Fibroblast of skin of right biceps (primary cell): ENCODE data around the gene MYOT.
A peak's percentile ranks its signal among the peaks of the same experiment; 100 is the strongest.

Experiments used
- DNase-seq: peaks from one replicate; pipeline ENCODE4 v3.0.0-alpha.2; 2013

The MYOT gene

DNA sequence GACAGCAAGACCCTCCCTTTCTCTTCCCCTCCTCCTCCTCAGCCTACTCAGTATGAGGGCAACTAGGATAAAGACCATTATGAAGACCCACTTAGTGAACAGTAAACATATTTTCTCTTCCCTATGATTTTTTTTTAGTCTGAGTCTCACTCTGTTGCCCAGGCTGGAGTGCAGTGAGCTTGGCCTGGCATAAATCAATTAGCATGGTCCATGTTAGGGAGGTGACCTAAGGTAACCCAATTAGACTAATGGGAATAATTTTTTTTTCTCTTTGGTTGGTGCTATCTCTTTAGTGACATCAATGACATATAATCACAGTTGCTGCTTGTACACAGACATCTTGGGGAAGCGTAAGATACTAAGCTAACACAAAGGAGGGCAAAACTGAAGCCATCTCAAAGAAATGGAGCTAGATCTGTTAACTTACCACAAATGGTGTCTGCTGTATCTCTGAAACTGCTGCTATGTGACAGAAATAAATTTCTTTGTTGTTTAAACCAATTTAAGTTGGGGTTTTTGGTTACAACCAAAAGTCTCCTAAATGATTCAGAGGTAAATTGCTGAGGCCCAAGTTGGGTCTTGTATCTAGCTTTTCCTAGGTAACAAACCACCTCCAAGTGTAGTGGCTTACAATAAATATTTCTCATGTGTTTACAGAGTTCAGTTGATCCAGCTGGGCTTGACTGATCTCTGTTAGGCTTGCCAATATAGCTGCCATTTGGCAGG lies 34.9 kb downstream of the MYOT start:
- no peak for DNase-seq

DNA sequence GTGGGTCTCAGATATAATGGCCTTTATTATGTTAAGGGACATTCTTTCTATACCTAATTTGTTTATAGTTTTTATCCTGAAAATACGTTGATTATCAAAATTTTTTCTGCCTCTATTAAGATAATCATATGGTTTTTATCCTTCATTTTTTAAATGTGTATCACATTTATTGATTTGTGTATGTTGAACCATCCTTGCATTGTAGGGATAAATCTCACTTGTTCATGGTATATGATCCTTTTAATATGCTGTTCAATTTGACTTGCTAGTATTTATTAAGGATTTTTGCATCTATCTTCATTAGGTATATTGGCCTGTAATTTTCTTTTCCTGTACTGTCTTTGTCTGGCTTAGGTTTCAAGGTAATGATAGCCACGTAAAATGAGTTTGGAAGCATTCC lies 47.1 kb downstream of the MYOT start:
- DNase-seq = no peak

DNA sequence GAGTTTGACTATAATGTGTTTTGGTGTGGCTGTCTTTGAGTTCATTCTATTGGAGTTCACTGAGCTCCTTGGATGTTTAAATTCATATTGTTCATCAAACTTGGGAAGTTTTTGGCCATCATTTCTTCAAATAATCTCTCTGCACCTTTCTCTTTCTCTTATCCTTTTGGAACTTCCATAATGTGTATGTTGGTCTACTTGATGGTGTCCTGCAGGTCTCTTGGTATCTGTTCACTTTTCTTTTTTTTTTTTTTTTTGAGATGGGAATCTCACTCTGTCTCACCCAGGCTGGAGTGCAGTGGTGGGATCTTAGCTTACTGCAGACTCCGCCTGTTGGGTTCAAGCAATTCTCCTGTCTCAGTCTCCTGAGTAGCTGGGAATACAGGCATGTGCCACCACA lies 49.3 kb downstream of the MYOT start:
- DNase-seq = no peak

DNA sequence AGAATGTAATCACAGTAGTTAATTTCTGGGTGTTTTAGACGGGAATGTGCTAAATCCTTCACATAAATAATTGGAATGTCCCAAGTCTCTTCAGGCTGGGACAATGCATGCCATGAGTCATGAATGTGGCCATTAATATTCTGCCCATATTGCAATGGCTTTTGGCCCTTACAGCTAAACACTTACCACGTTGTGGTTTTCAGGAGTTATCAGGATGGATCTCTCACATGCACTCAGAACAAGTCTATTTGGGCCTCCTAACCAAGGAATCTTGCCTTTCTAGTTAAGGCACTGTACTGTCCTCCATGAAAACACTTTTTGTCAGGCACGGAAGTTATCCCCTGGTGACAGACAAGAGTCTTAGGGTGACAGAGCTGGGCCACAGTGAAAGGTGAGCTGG lies 54.3 kb downstream of the MYOT start:
- DNase-seq = peak; percentile 60

DNA sequence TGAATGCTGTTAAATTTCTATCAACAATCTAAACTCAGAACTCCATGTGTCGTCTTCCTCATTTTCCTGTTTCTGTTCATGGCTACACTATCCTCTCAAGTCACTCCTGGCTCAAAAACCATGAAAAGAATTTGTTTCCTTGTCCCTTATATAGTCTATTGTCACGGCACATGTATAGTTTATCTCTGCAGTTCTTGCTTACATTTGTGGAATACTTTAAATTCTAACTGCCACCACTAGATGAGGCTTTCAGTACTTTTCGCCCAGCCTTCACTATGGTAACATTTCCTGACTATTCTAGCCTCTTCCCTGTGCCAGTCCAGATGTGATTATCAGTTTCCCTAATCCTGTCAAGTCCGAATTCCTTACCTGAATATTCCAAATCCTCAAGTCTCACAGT lies 56.2 kb downstream of the MYOT start:
- peak; percentile 9 for DNase-seq

DNA sequence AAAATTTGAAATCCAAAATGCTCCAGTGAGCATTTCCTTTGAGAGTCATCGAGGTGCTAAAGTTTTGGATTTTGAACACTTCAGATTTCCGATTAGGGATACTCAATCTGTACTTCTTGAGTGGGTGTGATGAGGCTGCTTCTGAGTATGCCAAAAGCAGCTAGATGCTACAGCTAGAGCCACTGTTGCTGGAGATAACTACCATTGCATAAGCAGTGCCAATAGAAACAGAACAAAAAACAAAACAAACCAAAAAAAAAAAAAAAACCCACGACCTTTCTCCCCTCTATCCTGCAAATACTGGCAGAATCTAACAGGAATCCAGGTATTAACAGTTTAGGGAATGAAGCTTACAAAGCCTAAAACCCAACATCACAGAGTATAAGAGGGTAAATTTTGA lies 65.1 kb downstream of the MYOT start:
- no peak for DNase-seq

DNA sequence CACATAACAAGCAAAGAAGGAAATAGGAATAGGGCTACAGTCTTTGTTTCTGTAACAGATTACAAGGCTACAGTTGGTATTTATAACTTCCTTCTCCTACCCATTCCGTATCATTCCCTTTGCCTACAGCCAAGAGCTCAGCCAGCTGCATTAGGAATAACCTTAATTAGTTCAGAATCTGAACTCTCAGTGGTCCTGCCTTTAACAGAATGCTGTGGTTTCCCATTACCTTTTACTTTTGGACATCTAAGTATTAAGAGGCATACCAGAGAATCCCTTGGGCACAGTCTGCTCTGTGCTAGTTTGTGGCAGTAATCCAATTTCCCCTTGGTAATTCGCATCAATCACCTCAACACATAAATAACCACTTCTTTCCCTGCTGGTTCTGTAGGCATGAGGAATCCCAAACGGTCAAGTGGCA lies 65.8 kb downstream of the MYOT start:
- DNase-seq = peak; percentile 50

DNA sequence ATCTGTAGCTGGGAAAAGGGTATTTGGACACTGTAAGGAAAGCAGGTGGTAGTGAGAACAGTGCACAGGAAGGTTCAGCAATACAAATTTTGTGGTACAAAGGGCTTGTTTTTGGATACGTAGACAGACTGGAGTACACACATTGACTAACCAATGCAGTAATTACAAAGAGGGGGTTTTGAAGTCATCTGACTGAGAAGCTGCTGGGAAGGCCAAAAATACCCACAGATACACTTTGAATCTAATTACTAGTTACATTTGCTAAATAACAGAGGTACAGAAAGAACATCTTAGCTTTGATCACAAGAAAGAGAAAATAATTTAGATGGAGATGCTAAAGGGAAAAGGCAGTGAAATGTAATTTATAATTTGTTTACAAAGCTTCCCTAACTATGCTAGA lies 67.5 kb downstream of the MYOT start:
- DNase-seq = no peak

DNA sequence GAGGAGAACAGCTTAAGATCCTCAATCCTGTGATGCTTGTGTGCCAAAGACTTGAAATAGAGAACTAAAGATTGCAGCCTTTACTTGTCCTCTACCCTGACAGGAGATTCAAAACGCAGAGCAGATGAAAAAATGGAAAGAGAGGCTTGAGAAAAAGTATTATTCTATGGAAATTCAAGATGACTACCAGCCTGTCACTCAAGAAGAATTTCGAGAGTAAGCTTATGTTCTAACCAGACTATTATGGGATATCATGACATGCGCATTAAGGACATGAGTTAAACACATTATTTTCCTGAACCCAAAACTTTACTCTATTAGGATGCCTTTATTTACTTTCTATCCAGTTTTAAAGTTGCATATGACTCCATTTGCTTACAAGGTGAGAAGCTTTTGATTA lies 68.0 kb downstream of the MYOT start:
- no peak for DNase-seq
